SJSA1 (cell line): ENCODE data around the gene ATL1. TPM values are rescaled to one million over a fixed set of nuclear protein-coding genes. Genes with fewer than 3 reads are reported as not detected.
"Not testable (repeated sequence)": the region's sequence is repeated elsewhere in the genome, so short reads cannot be mapped to it uniquely, and the experiment has no call there.

Experiments used
- DNase-seq, 2 experiments: peaks; one replicate each; pipeline ENCODE4 v3.0.0-alpha.2; 2015 to 2020; ENCODE audit warnings: low spot score in 2 of 2, low read depth in 1 of 2
- H3K27ac ChIP-seq: fragments of 250-450 bp; sonication (Bioruptor Pico); 2 replicates; pipeline ENCODE4 v1.5.1; 2020; ENCODE audit warnings: mild to moderate bottlenecking, moderate library complexity
- H3K27me3 ChIP-seq: fragments of 250-450 bp; sonication (Bioruptor Pico); replicated peaks from 2 replicates; pipeline ENCODE4 v1.5.1; 2020; ENCODE audit warnings: mild to moderate bottlenecking, moderate library complexity
- H3K36me3 ChIP-seq: fragments of 250-450 bp; sonication (Bioruptor Pico); 2 replicates; pipeline ENCODE4 v1.5.1; 2020; ENCODE audit warnings: mild to moderate bottlenecking
- H3K4me1 ChIP-seq: fragments of 250-450 bp; sonication (Bioruptor Pico); replicated peaks from 2 replicates; pipeline ENCODE4 v1.6.1; 2021; ENCODE audit warnings: mild to moderate bottlenecking
- H3K4me3 ChIP-seq: fragments of 250-450 bp; sonication (Bioruptor Pico); 2 replicates; pipeline ENCODE4 v1.5.1; 2020; ENCODE audit warnings: mild to moderate bottlenecking
- H3K9me3 ChIP-seq: fragments of 250-450 bp; sonication (Bioruptor Pico); replicated peaks from 2 replicates; pipeline ENCODE4 v1.5.1; 2020; ENCODE audit warnings: mild to moderate bottlenecking
- total RNA-seq: library from RNA; depleted of rRNA; stranded (reverse); fragments of >200 nt; shearing (Covaris generic); gene quantifications from 2 replicates; pipeline ENCODE4 v1.2.3, GENCODE V29; 2014

The ATL1 gene
- total RNA-seq, 1 experiment from 2014 or later, result 11.2 TPM

DNA sequence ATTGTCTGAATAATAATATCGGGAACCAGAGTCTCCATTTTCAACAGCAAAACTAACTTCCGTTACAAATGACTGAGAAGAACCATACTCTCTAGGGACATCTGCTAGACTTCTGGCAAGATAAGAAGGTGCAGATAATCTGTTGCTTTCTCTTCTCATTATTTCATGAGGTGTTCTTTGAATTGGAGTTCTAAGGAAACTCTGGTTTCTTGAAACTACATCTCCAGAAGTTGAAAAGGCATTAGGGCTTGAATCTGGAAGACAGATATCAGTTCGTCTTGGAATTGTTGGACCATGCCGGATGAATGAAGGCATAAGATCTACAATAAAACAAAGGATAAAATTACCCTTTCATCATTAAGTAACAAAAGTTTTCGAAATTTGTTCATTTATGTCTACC, 105.4 kb downstream of the ATL1 start:
- H3K27ac ChIP-seq, DNase-seq, H3K4me3 ChIP-seq, H3K9me3 ChIP-seq, H3K27me3 ChIP-seq: not testable (repeated sequence)
- H3K36me3 ChIP-seq, result peaks cover 35% of the 10 kb centered on the region
- H3K4me1 ChIP-seq, result peaks cover 17% of the 10 kb centered on the region

DNA sequence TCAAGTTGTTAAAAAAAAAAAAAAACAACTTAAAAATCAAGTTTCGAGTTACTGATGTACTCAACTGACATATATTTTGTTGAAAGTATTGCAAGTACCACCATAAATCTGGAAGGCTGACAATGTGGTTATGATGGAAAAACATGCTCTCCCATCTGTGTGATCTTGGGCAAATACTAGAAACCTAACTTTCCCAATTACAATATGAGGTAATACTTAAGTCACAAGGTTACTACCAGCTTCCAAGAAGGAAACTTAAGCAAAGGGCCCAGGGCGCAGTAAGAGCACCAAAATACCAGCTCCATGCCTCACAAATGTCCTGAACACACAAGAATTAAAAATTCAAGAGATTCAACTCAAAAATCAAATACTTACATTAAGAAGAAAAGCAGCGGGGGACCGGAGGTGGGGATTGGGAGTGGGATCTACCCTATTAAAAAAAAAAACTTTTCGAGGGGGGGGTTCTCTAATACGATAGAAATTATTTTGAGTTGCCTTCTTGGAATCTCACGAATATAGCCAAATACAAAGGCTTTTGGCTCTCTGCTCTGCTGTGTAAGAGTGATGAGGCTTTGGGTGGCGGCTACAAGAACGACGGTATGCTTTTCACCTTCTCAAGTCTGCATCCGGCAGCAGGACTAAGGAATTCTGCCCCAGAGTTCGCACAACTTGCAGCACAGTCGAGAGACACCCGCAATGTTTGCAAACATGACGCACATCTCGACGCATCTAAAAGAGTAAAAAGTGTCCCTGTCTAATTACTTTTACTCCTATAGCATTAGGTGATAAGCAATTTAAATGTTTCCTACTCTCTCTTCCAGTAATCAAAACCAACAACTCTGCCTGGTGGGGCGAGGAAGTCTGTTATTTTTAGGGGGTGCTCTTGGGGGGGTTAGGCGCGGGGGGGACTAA, 107.1 kb downstream of the ATL1 start:
- peak overlapping the region; percentile 86 for H3K27ac ChIP-seq
- DNase-seq, result peak; percentile 36 to 52
- no peaks in the 10 kb centered on the region for H3K9me3 ChIP-seq
- peaks cover 19% of the 10 kb centered on the region for H3K4me1 ChIP-seq
- H3K4me3 ChIP-seq, result peak overlapping the region; percentile 76
- no peaks in the 10 kb centered on the region for H3K27me3 ChIP-seq
- peaks cover 18% of the 10 kb centered on the region for H3K36me3 ChIP-seq

DNA sequence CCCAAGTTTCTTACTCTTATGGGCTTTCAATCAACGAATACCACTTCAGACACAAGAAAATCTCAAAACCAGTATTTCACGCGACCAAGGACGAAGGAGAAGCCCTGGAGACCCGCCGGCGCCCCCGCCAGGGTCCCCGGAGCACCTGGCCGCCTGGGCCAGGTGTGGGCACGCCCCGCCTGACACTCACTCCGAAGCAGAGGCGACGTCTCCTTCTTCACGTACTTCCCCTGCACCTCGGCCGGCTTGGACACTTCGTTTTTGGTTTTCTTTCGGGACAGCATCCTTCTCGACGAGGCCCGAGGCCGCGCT, 107.7 kb downstream of the ATL1 start:
- no peaks in the 10 kb centered on the region for H3K9me3 ChIP-seq
- peaks cover 14% of the 10 kb centered on the region; the same call in 1 of the 2 replicates for H3K36me3 ChIP-seq
- H3K27me3 ChIP-seq, result no peaks in the 10 kb centered on the region
- peak overlapping the region; percentile 86 for H3K27ac ChIP-seq
- H3K4me1 ChIP-seq, result peaks cover 19% of the 10 kb centered on the region
- peak overlapping the region; percentile 76 for H3K4me3 ChIP-seq
- no peak for DNase-seq

DNA sequence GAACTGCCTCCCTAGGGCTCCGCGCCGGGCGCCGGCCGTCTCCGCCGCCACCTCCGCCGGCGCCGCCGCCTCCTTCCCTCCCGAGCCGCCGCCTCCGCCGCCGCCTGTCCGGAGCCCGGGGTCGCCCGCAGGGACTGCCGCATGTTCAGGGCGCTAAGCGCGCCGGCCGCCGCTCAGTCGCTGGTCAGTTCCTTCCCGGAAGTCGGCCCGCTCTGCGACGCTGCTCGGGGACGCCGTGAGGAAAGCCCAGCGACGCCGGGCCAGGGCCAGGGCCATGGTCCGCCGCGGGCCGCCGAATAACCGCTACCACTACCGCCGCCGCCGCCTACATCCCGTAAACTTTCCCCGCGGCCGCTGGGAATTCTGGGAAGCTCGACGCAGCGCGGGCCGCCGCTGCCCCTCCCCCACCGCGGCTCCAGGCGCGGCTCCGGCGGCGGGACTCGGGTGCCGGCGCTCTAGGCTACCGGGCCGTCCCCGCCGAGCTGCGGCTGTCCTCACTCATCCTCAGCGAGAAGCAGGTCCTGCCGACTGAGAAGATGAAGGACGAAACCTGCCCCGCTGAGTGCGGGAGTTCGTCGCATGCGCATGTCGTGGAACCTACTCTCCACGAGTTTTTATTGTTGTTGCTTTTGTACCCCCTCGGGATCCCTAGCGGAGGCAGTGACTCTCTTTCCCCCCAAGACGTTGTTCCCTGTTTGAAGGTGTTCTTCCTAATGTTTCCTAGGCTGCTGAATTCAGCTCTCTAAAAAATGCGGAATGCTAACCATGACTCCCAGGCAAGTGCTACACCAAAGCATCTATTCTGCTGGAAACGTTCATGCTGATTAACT, 108.3 kb downstream of the ATL1 start, which contains the start of gene SAV1:
SAV1 (minus strand) TSS at position 311 of the 830 bp plus-strand sequence. CDS start 339 bp downstream, outside the sequence.
- peak within 1 kb of the TSS; percentile 86 for H3K27ac ChIP-seq
- no peaks in the 10 kb centered on the region for H3K27me3 ChIP-seq
- peak; percentile 81 to 90 for DNase-seq
- no peaks in the 10 kb centered on the region for H3K9me3 ChIP-seq
- H3K4me3 ChIP-seq, result peak within 1 kb of the TSS; percentile 76
- H3K4me1 ChIP-seq, result peaks cover 19% of the 10 kb centered on the region
- H3K36me3 ChIP-seq, result peaks cover 14% of the 10 kb centered on the region; the same call in 1 of the 2 replicates

DNA sequence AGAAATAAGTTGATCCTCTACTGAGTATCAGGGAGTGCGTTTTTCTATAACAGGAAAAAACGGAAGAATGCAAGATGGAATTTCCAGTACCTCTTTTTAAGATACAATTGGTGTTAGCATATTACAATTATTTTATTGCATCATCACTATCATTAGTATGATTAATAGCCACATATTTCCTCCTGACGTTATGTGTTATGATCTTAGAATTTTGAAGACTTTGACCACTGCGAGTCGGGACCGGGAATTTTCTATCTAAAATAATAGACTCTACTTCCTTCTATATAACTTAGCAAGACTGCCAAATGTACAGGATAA, 108.8 kb downstream of the ATL1 start:
- H3K4me1 ChIP-seq, result peaks cover 19% of the 10 kb centered on the region
- DNase-seq, result no peak
- H3K36me3 ChIP-seq, result peaks cover 13% of the 10 kb centered on the region; the same call in 1 of the 2 replicates
- peak overlapping the region; percentile 76 for H3K4me3 ChIP-seq
- peak overlapping the region; percentile 86 for H3K27ac ChIP-seq
- no peaks in the 10 kb centered on the region for H3K27me3 ChIP-seq
- no peaks in the 10 kb centered on the region for H3K9me3 ChIP-seq

DNA sequence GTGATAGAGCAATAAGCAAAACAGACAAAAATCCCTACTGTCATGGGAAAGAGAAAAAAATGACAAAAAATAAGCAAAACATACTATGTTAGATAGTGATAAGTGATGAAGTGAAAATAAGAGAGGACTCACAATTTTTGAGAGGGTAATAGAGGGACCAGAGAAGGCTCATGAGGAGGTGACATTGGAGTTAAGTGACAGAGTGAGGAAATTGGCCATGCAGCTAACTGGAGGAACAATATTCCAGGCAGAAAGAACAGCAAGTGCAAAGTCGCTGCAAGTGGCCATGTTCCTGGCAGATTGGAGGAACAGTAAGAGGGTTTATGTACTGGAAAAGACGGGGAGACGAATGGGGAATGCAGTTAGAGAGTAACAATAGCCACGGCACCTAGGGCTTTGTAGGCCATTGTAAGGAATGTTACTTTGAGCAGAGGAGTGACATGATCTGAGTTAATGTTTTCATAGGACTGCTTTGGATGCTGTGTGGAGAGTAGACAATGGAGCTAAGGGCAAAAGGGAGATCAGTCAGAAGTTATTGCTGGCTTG, 109.6 kb downstream of the ATL1 start:
- DNase-seq, result no peak
- Histone ChIP-seq H3K9me3 (no peaks in the 10 kb centered on the region), H3K27ac (no peak overlapping the region), H3K36me3 (peaks cover 9% of the 10 kb centered on the region; the same call in 1 of the 2 replicates), H3K4me3 (no peak overlapping the region), H3K4me1 (peaks cover 19% of the 10 kb centered on the region), H3K27me3 (no peaks in the 10 kb centered on the region)

DNA sequence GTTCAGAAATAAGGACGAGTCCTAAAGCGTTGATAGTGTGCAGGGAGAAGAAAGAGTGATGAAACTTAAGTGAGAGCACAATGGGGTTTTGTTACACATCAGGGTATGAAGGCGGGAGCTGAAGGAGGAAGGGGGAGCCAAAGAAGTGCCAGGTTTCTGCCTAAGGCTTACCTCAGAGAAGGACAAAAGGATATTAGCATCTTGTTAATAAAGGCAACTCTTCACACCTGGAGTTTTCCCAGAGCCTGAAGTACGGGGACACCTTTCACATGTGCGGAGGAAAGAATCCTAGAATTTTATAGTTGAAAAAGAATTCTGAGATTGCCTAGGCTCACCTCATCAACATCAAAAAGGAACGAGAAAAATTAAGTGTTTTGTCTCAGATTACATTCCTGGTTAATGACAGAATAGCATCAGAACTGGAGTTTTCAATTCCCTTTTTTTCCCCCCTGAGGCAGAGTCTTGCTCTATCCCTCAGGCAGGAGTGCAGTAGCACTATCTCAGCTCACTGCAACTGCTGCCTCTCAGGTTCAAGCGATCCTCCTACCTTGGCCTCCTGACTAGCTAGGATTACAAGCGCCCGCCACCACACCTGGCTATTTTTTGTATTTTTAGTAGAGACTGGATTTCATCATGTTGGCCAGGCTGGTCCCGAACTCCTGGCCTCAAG, 110.4 kb downstream of the ATL1 start:
- no peak for DNase-seq
- no peak overlapping the region for H3K27ac ChIP-seq
- H3K9me3 ChIP-seq, result no peaks in the 10 kb centered on the region
- peaks cover 6% of the 10 kb centered on the region; the same call in 1 of the 2 replicates for H3K36me3 ChIP-seq
- H3K4me3 ChIP-seq, result no peak overlapping the region
- peaks cover 24% of the 10 kb centered on the region for H3K4me1 ChIP-seq
- no peaks in the 10 kb centered on the region for H3K27me3 ChIP-seq

DNA sequence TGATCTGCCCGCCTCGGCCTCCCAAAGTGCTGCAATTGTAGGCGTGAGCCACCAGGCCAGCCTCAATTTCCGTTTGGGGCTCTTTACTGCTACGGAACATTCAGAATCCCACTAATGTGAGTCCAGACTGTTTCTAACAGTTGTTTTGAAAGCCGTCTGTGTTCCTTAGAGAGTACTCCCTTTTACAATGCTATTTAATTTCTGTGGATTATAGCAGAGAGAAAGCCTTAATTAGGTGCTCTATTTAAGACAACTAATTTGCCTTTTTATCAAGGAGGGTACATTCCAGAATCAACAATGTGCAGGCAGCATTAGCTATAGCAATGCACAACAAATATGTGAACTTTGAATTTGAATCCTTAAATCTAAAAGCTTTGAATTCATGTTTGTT, 110.9 kb downstream of the ATL1 start:
- Histone ChIP-seq H3K4me1 (peaks cover 29% of the 10 kb centered on the region), H3K27me3 (no peaks in the 10 kb centered on the region), H3K4me3 (no peak overlapping the region), H3K27ac (no peak overlapping the region), H3K36me3 (peaks cover 6% of the 10 kb centered on the region; the same call in 1 of the 2 replicates), H3K9me3 (no peaks in the 10 kb centered on the region)
- DNase-seq, result no peak

DNA sequence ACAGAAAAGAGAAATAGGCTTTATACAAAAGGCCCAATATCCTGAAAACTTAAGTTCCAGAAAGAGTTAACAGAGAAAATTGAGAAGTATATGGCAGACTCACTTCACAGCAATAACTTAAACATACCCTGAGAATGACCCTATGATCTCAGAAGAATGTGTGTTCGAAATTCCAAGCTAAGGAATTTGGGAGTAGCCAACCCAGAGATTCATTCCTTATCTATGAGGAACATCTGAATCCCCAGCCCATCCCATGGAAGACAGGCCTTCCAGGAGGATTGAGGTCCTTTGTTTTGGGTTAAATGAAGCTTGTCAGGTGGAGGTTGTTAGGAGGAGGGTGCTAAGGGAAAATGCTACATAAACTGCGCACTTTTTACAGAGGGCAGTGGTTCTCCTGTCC, 115.7 kb downstream of the ATL1 start:
- DNase-seq, result peak in 1 of 2 experiments; percentile 52
- H3K9me3 ChIP-seq, result no peaks in the 10 kb centered on the region
- H3K27me3 ChIP-seq, result no peaks in the 10 kb centered on the region
- H3K27ac ChIP-seq, result peak overlapping the region; percentile 73
- H3K4me1 ChIP-seq, result peaks cover 36% of the 10 kb centered on the region
- H3K4me3 ChIP-seq, result no peak overlapping the region
- no peaks in the 10 kb centered on the region for H3K36me3 ChIP-seq

DNA sequence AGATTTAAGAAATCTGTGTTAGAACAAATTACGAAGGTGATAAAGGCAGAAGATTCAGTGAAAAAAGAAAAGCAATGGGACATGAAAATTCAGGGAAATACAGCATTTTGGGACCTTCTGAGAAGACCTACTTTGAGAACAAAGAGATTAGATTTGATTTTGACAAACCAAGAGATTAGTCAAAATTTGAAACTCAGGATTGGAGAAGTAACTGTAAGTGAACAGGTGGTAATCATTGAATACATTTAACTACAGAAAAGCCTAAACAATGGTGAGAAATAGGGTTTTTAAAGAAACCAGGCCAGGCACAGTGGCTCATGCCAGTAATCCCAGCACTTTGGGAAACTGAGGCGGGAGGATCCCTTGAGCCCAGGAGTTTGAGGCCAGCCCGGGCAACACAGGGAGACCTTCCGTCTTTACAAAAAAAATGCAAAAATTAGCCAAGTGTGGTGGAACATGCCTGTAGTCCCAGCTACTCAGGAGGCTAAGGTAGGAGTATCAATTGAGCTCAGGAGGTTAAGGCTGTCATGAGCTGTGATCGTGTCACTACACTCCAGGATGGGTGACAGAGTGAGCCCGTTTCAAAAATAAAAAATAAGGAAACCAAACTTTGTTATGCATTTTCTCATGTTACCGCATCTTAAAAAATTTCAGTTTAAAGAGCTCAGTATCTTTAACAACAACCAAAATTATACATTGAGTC, 117.0 kb downstream of the ATL1 start:
- peaks cover 36% of the 10 kb centered on the region for H3K4me1 ChIP-seq
- peak overlapping the region; percentile 73 for H3K27ac ChIP-seq
- H3K4me3 ChIP-seq, result no peak overlapping the region
- no peaks in the 10 kb centered on the region for H3K27me3 ChIP-seq
- no peaks in the 10 kb centered on the region for H3K36me3 ChIP-seq
- no peaks in the 10 kb centered on the region for H3K9me3 ChIP-seq
- no peak for DNase-seq

DNA sequence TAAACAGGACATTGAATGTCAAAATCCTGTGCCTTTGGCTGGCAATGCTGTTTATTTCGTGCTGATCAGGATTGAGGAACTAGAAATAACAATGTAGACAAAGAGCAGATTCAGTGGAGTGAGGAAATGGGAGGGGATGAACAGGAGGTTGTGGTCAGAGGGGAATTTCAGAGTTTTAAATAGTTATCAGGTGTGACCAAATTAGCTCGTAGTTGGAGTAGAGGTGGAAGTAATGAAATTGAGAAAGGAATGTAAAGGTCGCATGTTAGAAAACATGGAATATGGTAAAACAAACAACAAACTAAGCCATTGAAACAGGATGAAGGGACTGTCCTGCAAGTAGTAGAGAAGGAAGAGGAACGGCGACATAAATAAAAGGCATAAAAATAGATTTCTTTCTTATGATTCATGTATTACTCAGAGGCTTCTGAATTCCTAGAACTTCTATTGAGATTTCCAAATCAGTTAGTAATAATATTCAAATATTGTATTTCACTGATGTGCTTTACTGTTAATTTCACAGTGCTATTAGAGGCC, 117.7 kb downstream of the ATL1 start:
- H3K36me3 ChIP-seq, result no peaks in the 10 kb centered on the region
- DNase-seq, result peak in 1 of 2 experiments; percentile 75
- no peak overlapping the region for H3K4me3 ChIP-seq
- H3K9me3 ChIP-seq, result no peaks in the 10 kb centered on the region
- peaks cover 36% of the 10 kb centered on the region for H3K4me1 ChIP-seq
- peak overlapping the region; percentile 73 for H3K27ac ChIP-seq
- no peaks in the 10 kb centered on the region for H3K27me3 ChIP-seq

DNA sequence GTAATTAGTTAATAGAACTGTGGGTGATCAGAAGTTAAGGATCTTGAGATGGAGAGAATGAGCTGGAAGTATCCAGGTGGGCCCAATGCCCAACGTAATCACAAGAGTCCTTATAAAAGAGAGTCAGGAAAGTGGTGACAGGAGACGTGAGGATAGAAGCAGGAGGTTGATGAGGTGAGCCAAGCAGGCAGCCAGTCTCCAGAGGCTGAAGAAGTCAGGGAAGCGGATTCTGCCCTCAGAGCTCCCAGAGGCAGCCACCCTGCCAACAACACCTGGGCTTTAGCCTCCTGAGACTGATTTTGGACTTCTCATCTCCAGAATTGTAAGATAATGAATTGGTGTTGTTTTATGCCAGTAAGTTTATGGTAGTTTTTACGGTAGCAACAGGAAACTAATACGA, 118.2 kb downstream of the ATL1 start:
- Histone ChIP-seq H3K27ac (peak overlapping the region; percentile 73), H3K4me3 (no peak overlapping the region), H3K27me3 (no peaks in the 10 kb centered on the region), H3K36me3 (no peaks in the 10 kb centered on the region), H3K9me3 (no peaks in the 10 kb centered on the region), H3K4me1 (peaks cover 36% of the 10 kb centered on the region)
- no peak for DNase-seq

DNA sequence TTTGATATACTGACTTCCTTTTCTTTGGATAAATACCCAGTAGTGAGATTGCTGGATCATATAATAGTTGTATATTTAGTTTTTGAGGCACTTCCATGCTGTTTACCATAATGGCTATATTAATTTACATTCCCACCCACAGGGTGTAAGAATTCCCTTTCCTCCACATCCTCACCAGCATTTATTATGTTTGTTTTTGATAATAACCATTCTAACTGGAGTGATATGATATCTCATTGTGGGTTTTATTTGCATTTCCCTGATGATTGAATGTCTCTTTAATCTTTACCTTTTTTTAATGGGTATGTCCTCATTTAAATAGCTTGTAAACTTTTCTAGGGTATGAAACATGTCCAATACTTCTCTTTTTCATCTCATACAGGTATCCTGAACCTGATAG, 119.7 kb downstream of the ATL1 start:
- Histone ChIP-seq H3K36me3 (no peaks in the 10 kb centered on the region), H3K4me3 (no peak overlapping the region), H3K27me3 (no peaks in the 10 kb centered on the region), H3K9me3 (no peaks in the 10 kb centered on the region), H3K27ac (no peak overlapping the region), H3K4me1 (peaks cover 36% of the 10 kb centered on the region)
- no peak for DNase-seq
